Stimulated activated naive CD8-positive, alpha-beta T cell treated with anti-CD3 and anti-CD28 coated beads, Interleukin-15, Interleukin-2, amounts not matched to agents 100 U/mL and 50 U/mL, for 24 hours (primary cell): Measurements from ENCODE around the gene KDM1A.

Experiments used
- ATAC-seq: fragments of 150-1000 bp; cut with Tn5 transposase; one replicate; pipeline ENCODE4 v1.10.0; 2021
- DNase-seq: peaks from one replicate; pipeline ENCODE4 v3.0.0; 2021

The KDM1A gene

GRCh38 chr1:23110391-23110790 lies 91.1 kb downstream of the KDM1A start:
- no peak for DNase-seq
- ATAC-seq = no peak

- DNase-seq (no peak), ATAC-seq (no peak)
Measured at GRCh38 chr1:23111600-23112535, 92.6 kb downstream of the KDM1A start.

GRCh38 chr1:23114424-23115079 lies 95.3 kb downstream of the KDM1A start:
- ATAC-seq = no peak

GRCh38 chr1:23116216-23116836 lies 97.1 kb downstream of the KDM1A start:
- ATAC-seq = no peak
- no peak for DNase-seq

More at GRCh38 chr1:23114424-23115079, 95.3 kb downstream of the KDM1A start:
- no peak for DNase-seq

GRCh38 chr1:23116921-23117699 lies 97.8 kb downstream of the KDM1A start:
- no peak for ATAC-seq
- no peak for DNase-seq

- ATAC-seq (no peak), DNase-seq (no peak)
Measured at GRCh38 chr1:23118407-23118806, 99.1 kb downstream of the KDM1A start.

- DNase-seq (no peak), ATAC-seq (peak; percentile 62)
Measured at GRCh38 chr1:23118957-23119792, 99.9 kb downstream of the KDM1A start.

GRCh38 chr1:23120383-23120782 lies 101.1 kb downstream of the KDM1A start:
- DNase-seq (no peak), ATAC-seq (no peak)

- no peak for ATAC-seq
- no peak for DNase-seq
Measured at GRCh38 chr1:23122023-23122748, 102.9 kb downstream of the KDM1A start.

GRCh38 chr1:23122796-23123195 lies 103.5 kb downstream of the KDM1A start:
- ATAC-seq (no peak), DNase-seq (no peak)

GRCh38 chr1:23123528-23123927 lies 104.3 kb downstream of the KDM1A start:
- no peak for ATAC-seq
- DNase-seq = no peak

- DNase-seq (no peak), ATAC-seq (no peak)
Measured at GRCh38 chr1:23124259-23125026, 105.2 kb downstream of the KDM1A start.

GRCh38 chr1:23125489-23125888 lies 106.2 kb downstream of the KDM1A start:
- DNase-seq = no peak
- ATAC-seq = no peak

- DNase-seq (no peak), ATAC-seq (no peak)
Measured at GRCh38 chr1:23126200-23126599, 106.9 kb downstream of the KDM1A start.

- DNase-seq = no peak
- no peak for ATAC-seq
Measured at GRCh38 chr1:23126801-23127200, 107.5 kb downstream of the KDM1A start.

- DNase-seq = no peak
Measured at GRCh38 chr1:23129846-23130245, 110.6 kb downstream of the KDM1A start.

GRCh38 chr1:23132033-23132432 lies 112.8 kb downstream of the KDM1A start:
- no peak for ATAC-seq
- DNase-seq = no peak

More at GRCh38 chr1:23129846-23130245, 110.6 kb downstream of the KDM1A start:
- no peak for ATAC-seq
